Measurements from ENCODE around the gene CDH23. TPM values are rescaled to one million over a fixed set of nuclear protein-coding genes. Genes with fewer than 3 reads are reported as not detected.

Gene CDH23
- total RNA-seq, 1 donor from 2014 or later, result 10.3 TPM

DNA sequence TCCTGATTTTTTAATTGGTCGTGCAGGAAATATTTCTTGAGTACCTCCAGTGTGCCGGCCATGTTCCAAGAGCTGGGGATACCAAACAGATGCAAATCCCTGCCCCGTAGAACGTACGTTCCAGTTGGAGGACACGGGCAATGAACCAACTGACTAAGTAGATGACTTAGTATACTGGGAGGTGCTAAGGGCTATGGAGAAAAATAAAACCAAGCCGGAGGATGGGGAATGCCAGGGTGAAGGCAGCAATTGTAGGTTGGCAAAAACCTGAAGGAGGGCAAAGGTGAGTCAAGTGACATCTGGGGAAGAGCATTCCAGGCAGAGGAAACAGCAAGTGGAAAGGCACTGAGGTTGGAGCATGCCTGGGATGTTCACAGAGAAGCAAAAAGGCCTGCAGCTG is 383.4 kb downstream of the CDH23 start:
- no peaks in the 10 kb centered on the region for H3K4me1 ChIP-seq
- no peaks in the 10 kb centered on the region for H3K9me3 ChIP-seq
- no peak overlapping the region for H3K27ac ChIP-seq
- H3K36me3 ChIP-seq, result no peaks in the 10 kb centered on the region
- H3K4me3 ChIP-seq, result no peak overlapping the region
- no peak for DNase-seq (ENCODE audit: extremely low spot score in 2 of 2)
- no peak for TF ChIP-seq POLR2A (IDR thresholded peaks at IDR 0.05)
- TF ChIP-seq POLR2AphosphoS5 (IDR thresholded peaks at IDR 0.05; ENCODE audit: insufficient read depth in 1 of 2, low read depth in 1 of 2), result no peak
- TF ChIP-seq, protein P1, sequence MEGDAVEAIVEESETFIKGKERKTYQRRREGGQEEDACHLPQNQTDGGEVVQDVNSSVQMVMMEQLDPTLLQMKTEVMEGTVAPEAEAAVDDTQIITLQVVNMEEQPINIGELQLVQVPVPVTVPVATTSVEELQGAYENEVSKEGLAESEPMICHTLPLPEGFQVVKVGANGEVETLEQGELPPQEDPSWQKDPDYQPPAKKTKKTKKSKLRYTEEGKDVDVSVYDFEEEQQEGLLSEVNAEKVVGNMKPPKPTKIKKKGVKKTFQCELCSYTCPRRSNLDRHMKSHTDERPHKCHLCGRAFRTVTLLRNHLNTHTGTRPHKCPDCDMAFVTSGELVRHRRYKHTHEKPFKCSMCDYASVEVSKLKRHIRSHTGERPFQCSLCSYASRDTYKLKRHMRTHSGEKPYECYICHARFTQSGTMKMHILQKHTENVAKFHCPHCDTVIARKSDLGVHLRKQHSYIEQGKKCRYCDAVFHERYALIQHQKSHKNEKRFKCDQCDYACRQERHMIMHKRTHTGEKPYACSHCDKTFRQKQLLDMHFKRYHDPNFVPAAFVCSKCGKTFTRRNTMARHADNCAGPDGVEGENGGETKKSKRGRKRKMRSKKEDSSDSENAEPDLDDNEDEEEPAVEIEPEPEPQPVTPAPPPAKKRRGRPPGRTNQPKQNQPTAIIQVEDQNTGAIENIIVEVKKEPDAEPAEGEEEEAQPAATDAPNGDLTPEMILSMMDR (IDR thresholded peaks at IDR 0.05), result no peak
- no peaks in the 10 kb centered on the region for H3K27me3 ChIP-seq
- intact Hi-C loops (cut with DNase I), result no loop called here

DNA sequence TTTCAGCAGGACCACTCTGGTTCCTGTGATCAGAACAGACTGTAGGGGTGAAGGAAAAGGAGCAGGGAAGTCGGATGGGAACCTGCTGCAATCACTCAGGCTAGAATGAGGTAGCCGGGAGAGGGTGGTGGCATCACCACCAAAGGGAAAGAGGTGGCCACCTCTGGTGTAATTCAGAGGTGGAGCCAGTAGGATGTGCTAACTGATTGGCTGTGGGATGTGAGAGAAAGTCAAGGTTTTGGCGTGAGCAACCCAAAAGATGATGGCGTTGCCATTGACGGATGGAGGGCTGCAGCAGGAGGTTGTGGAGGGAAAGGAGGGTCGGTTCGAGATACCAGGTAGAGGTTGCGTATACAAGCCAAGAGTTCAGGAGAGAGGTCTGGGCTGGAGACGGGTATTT is 384.0 kb downstream of the CDH23 start:
- no peak for DNase-seq (ENCODE audit: extremely low spot score in 2 of 2)
- Histone ChIP-seq H3K27me3 (no peaks in the 10 kb centered on the region), H3K36me3 (no peaks in the 10 kb centered on the region), H3K4me3 (no peak overlapping the region), H3K9me3 (no peaks in the 10 kb centered on the region), H3K27ac (no peak overlapping the region), H3K4me1 (no peaks in the 10 kb centered on the region)
- intact Hi-C loops (cut with DNase I), result no loop called here
- TF ChIP-seq POLR2A (IDR thresholded peaks at IDR 0.05), result no peak
- TF ChIP-seq, protein P1 (IDR thresholded peaks at IDR 0.05), result no peak
- TF ChIP-seq POLR2AphosphoS5 (IDR thresholded peaks at IDR 0.05; ENCODE audit: insufficient read depth in 1 of 2, low read depth in 1 of 2), result no peak

DNA sequence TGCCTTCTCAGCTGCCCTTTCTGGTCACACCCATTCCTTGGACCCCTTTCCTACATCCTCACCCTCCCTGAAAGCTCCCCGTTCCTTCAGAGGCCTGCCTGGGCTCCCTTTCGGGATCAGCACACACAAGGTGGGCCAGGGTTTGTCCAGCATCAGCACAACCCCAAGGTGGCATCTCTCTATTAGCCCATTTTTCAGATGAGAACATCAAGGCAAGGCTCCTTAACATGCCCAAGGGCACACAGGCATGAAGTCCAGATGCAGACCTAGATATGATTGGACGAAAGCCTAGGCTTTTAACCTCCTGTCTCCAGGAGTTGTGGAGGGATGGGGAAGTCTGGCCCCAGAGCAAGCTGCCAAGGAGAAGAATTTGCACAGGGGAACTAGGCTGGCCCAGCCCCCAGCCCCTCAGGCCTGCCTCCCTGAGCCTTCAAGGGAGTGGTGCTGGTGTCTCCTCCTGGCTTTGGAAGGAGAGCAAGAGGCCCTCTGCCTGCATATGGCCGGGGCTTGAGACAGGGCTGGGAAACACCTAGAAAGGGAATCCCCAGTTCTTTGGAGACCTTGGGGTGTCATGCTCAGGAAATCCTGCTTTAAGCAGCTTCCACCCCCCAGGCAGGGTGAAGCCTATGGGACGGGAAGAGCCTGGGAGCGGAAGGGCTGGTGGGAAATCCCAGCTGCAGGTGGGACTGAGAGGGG is 385.6 kb downstream of the CDH23 start:
- Histone ChIP-seq H3K27ac (no peak overlapping the region), H3K9me3 (no peaks in the 10 kb centered on the region), H3K4me3 (no peak overlapping the region), H3K4me1 (no peaks in the 10 kb centered on the region), H3K27me3 (no peaks in the 10 kb centered on the region), H3K36me3 (no peaks in the 10 kb centered on the region)
- TF ChIP-seq, protein P1 (IDR thresholded peaks at IDR 0.05), result no peak
- TF ChIP-seq POLR2A (IDR thresholded peaks at IDR 0.05) (no peak), POLR2AphosphoS5 (IDR thresholded peaks at IDR 0.05; ENCODE audit: insufficient read depth in 1 of 2, low read depth in 1 of 2) (no peak)
- DNase-seq (ENCODE audit: extremely low spot score in 2 of 2), result no peak
- intact Hi-C loops (cut with DNase I), result no loop called here

DNA sequence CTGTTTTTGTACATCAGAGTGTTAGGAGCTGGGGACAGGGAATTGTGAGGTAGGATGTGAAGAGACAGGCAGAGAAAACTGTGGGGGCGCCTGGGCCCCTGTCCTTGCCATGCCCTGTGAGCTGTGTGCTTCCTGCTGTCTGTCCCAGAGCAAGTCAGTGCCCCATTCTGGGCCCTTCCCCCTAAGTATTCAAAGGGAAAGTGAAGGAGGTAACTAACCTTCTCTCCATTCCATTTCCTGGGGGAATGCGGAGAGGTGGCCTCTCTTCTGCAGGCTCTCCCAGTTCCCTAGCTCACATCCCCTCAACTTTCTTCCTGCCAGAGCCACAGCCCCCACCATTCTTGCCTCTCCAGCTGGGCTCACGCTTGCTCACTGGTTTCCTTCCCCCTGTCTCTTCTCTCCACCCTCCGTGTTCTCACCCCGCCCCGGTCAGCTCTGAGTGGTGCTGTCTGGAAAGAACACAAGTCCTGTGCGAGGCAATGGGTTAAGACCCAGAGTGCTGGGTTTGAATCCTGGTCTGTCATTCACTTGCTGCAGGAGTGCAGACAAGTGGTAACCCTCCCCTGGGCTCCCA is 386.3 kb downstream of the CDH23 start:
- DNase-seq (ENCODE audit: extremely low spot score in 2 of 2), result no peak
- intact Hi-C loops (cut with DNase I), result no loop called here
- no peak overlapping the region for H3K4me3 ChIP-seq
- no peaks in the 10 kb centered on the region for H3K36me3 ChIP-seq
- no peaks in the 10 kb centered on the region for H3K4me1 ChIP-seq
- TF ChIP-seq POLR2A (IDR thresholded peaks at IDR 0.05) (no peak), POLR2AphosphoS5 (IDR thresholded peaks at IDR 0.05; ENCODE audit: insufficient read depth in 1 of 2, low read depth in 1 of 2) (no peak)
- TF ChIP-seq, protein P1 (IDR thresholded peaks at IDR 0.05), result no peak
- no peak overlapping the region for H3K27ac ChIP-seq
- H3K27me3 ChIP-seq, result no peaks in the 10 kb centered on the region
- no peaks in the 10 kb centered on the region for H3K9me3 ChIP-seq

Measured in vagina (tissue), 2 donors.